ENCODE results near the gene FBXL20. TPM values are rescaled to one million over a fixed set of nuclear protein-coding genes. Genes with fewer than 3 reads are reported as not detected.

The FBXL20 gene
- total RNA-seq, 2 donors from 2014 or later = 30.8 to 45.2 TPM

DNA sequence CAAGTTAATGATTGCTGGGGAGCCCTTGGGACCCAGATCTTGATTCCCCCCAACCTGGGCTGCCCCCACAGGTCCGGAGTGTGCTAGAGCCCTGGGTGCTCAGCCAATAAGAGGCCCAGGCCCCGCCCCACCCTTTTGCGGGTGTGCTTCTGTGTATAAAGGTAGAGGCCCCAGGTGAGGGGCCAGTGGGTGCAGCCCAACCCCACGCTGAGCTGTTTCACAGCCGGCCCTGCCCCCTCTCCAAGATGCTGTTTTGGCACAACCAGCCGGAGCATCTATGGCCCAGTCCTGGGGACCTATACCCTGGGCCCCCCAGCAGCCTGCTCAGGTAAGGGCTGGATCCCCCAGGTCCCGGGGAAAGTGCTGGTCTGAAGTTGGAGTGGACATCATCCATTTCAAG lies 163.8 kb downstream of the FBXL20 start:
- H3K4me1 ChIP-seq (ENCODE audit: control insufficient read depth in 1 of 2, low read depth in 2 of 2) = peaks cover 6 to 11% of the 10 kb centered on the region in 2 donors
- DNase-seq (ENCODE audit: low spot score) = no peak
- no peak for TF ChIP-seq CTCF (IDR thresholded peaks at IDR 0.05)
- no peaks in the 10 kb centered on the region for H3K9me3 ChIP-seq
- no peak overlapping the region for H3K4me3 ChIP-seq
- no peaks in the 10 kb centered on the region for H3K27me3 ChIP-seq (replicated peaks; ENCODE audit: insufficient read depth)
- no peak for ATAC-seq (ENCODE audit: insufficient number of reproducible peaks, low FRiP score, low read depth)
- H3K36me3 ChIP-seq = no peaks in the 10 kb centered on the region
- H3K27ac ChIP-seq = no peak overlapping the region

- no peak overlapping the region for H3K27ac ChIP-seq
- DNase-seq (ENCODE audit: low spot score) (no peak), ATAC-seq (ENCODE audit: insufficient number of reproducible peaks, low FRiP score, low read depth) (no peak)
- no peaks in the 10 kb centered on the region for H3K9me3 ChIP-seq
- H3K4me3 ChIP-seq = no peak overlapping the region
- peaks cover 6 to 16% of the 10 kb centered on the region in 2 donors for H3K4me1 ChIP-seq (ENCODE audit: control insufficient read depth in 1 of 2, low read depth in 2 of 2)
- no peak for TF ChIP-seq CTCF (IDR thresholded peaks at IDR 0.05)
- H3K36me3 ChIP-seq = no peaks in the 10 kb centered on the region
- H3K27me3 ChIP-seq (replicated peaks; ENCODE audit: insufficient read depth) = no peaks in the 10 kb centered on the region
Observed at GRCh38 chr17:39236981-39237441, 164.4 kb downstream of the FBXL20 start.

- H3K27ac ChIP-seq = no peak overlapping the region
- ATAC-seq (ENCODE audit: insufficient number of reproducible peaks, low FRiP score, low read depth) (no peak), DNase-seq (ENCODE audit: low spot score) (no peak)
- no peaks in the 10 kb centered on the region for H3K9me3 ChIP-seq
- H3K36me3 ChIP-seq = no peaks in the 10 kb centered on the region
- no peaks in the 10 kb centered on the region for H3K27me3 ChIP-seq (replicated peaks; ENCODE audit: insufficient read depth)
- H3K4me3 ChIP-seq = no peak overlapping the region
- peaks cover 9 to 21% of the 10 kb centered on the region in 2 donors for H3K4me1 ChIP-seq (ENCODE audit: control insufficient read depth in 1 of 2, low read depth in 2 of 2)
- no peak for TF ChIP-seq CTCF (IDR thresholded peaks at IDR 0.05)
Observed at GRCh38 chr17:39236450-39236927, 164.9 kb downstream of the FBXL20 start.

- TF ChIP-seq CTCF (IDR thresholded peaks at IDR 0.05) = peak; percentile 45
Observed at GRCh38 chr17:39235555-39236449, 165.6 kb downstream of the FBXL20 start.

More at GRCh38 chr17:39235555-39236449, 165.6 kb downstream of the FBXL20 start:
- Histone ChIP-seq H3K27me3 (replicated peaks; ENCODE audit: insufficient read depth) (no peaks in the 10 kb centered on the region), H3K9me3 (no peaks in the 10 kb centered on the region), H3K4me3 (no peak overlapping the region), H3K4me1 (ENCODE audit: control insufficient read depth in 1 of 2, low read depth in 2 of 2) (peaks cover 15 to 28% of the 10 kb centered on the region in 2 donors), H3K36me3 (no peaks in the 10 kb centered on the region), H3K27ac (no peak overlapping the region)
- no peak for DNase-seq (ENCODE audit: low spot score)
- no peak for ATAC-seq (ENCODE audit: insufficient number of reproducible peaks, low FRiP score, low read depth)
